HepG2 (cell line): ENCODE measurements around the gene CTDSP2. TPM values are rescaled to one million over a fixed set of nuclear protein-coding genes. Genes with fewer than 3 reads are reported as not detected.
A peak's percentile ranks its signal among the peaks of the same experiment; 100 is the strongest.

ENCODE experiments used
- CBX1 ChIP-seq: IDR thresholded peaks from one replicate; pipeline ENCODE4 v1.6.1; 2016; ENCODE audit warnings: antibody characterized with exemption, low read depth
- EZH2 ChIP-seq: conservative IDR thresholded peaks from 2 replicates; pipeline ENCODE4 v1.6.1; 2012; ENCODE audit warnings: mild to moderate bottlenecking, low read depth, low read length, moderate library complexity
- GABPA ChIP-seq, 2 experiments: IDR thresholded peaks; 2 replicates each; pipeline ENCODE4 v1.6.1; 2011 to 2016; ENCODE audit warnings: low read depth in 2 of 2, low read length in 1 of 2, missing biosample characterization in 1 of 2, missing genetic modification characterization in 1 of 2
- JUND ChIP-seq: sonication (generic); formaldehyde crosslinking; IDR thresholded peaks from 2 replicates; pipeline ENCODE4 v1.8.0; 2022; ENCODE audit warnings: mild to moderate bottlenecking, missing genetic modification reagents
- KLF12 ChIP-seq: sonication (generic); formaldehyde crosslinking; IDR thresholded peaks from 2 replicates; pipeline ENCODE4 v1.4.0; 2020; ENCODE audit warnings: missing genetic modification reagents, borderline replicate concordance
- MED8 ChIP-seq: sonication (generic); formaldehyde crosslinking; IDR thresholded peaks from 2 replicates; pipeline ENCODE4 v1.8.1; 2023; ENCODE audit warnings: mild to moderate bottlenecking, missing genetic modification reagents; ENCODE audit not compliant: insufficient replicate concordance
- NFIB ChIP-seq: sonication (generic); formaldehyde crosslinking; IDR thresholded peaks from 2 replicates; pipeline ENCODE4 v1.9.0; 2021; ENCODE audit warnings: missing genetic modification reagents, mild to moderate bottlenecking, borderline replicate concordance
- RORA ChIP-seq: sonication (generic); formaldehyde crosslinking; IDR thresholded peaks from 2 replicates; pipeline ENCODE4 v1.5.0; 2020; ENCODE audit warnings: mild to moderate bottlenecking, missing genetic modification reagents, moderate library complexity
- SAP130 ChIP-seq: IDR thresholded peaks from 2 replicates; pipeline ENCODE4 v1.6.1; 2016; ENCODE audit warnings: low read depth
- SMAD3 ChIP-seq: sonication (generic); formaldehyde crosslinking; IDR thresholded peaks from 2 replicates; pipeline ENCODE4 v1.4.0; 2020; ENCODE audit warnings: missing genetic modification reagents
- ZBTB7A ChIP-seq: sonication (generic); formaldehyde crosslinking; IDR thresholded peaks from 2 replicates; pipeline ENCODE4 v1.8.0; 2022; ENCODE audit warnings: mild to moderate bottlenecking, missing genetic modification reagents
- ZNF17 ChIP-seq: sonication (generic); formaldehyde crosslinking; IDR thresholded peaks from 2 replicates; pipeline ENCODE4 v1.5.0; 2020; ENCODE audit warnings: mild to moderate bottlenecking, missing genetic modification reagents
- ZNF20 ChIP-seq: sonication (generic); formaldehyde crosslinking; IDR thresholded peaks from 2 replicates; pipeline ENCODE4 v1.4.0; 2020; ENCODE audit warnings: mild to moderate bottlenecking, moderate library complexity, missing genetic modification reagents
- ZNF44 ChIP-seq: sonication (generic); formaldehyde crosslinking; IDR thresholded peaks from 2 replicates; pipeline ENCODE4 v1.5.1; 2020; ENCODE audit warnings: mild to moderate bottlenecking, missing genetic modification reagents
- ZNF547 ChIP-seq: sonication (generic); formaldehyde crosslinking; IDR thresholded peaks from 2 replicates; pipeline ENCODE4 v1.5.1; 2020; ENCODE audit warnings: mild to moderate bottlenecking, missing genetic modification reagents
- ZNF556 ChIP-seq: sonication (generic); formaldehyde crosslinking; IDR thresholded peaks from 2 replicates; pipeline ENCODE4 v1.4.0; 2020; ENCODE audit warnings: mild to moderate bottlenecking, missing genetic modification reagents, borderline replicate concordance
- ZNF614 ChIP-seq: IDR thresholded peaks from 2 replicates; pipeline ENCODE4 v1.6.1; 2018; ENCODE audit warnings: missing biosample characterization, missing genetic modification reagents, inconsistent platforms, borderline replicate concordance
- ZSCAN31 ChIP-seq: sonication (generic); formaldehyde crosslinking; IDR thresholded peaks from 2 replicates; pipeline ENCODE4 v1.5.0; 2020; ENCODE audit warnings: low read depth, mild to moderate bottlenecking, missing genetic modification reagents
- polyA plus RNA-seq, 8 experiments: library from polyadenylated mRNA; depleted of rRNA in 3 of 8; stranded (reverse) in 7 of 8; unstranded in 1 of 8; fragments of >200 nt; fragmentation: Illumina TruSeq in 4 of 8; extraction: Trizol in 4 of 8; gene quantifications; 2 replicates each; pipeline versions ENCODE4 v1.2.1 to v1.2.3, GENCODE V29; 2011 to 2016; ENCODE audit warnings: low read depth in 4 of 8, missing spikeins in 1 of 8, mixed read lengths in 1 of 8; ENCODE audit not compliant: insufficient read depth in 1 of 8
- total RNA-seq, 5 experiments: library from RNA; depleted of rRNA; stranded (reverse); fragments of >200 nt; fragmentation: Illumina TruSeq; extraction: Trizol; gene quantifications; 2 replicates each; pipeline ENCODE4 v1.2.3, GENCODE V29; 2016; ENCODE audit warnings: low read depth in 1 of 5
- TF ChIP-seq, protein P1 (sequence below): sonication (generic); formaldehyde crosslinking; conservative IDR thresholded peaks from 2 replicates; pipeline ENCODE4 v1.8.0; 2022; ENCODE audit warnings: mild to moderate bottlenecking, moderate library complexity, missing genetic modification reagents
- TF ChIP-seq, protein P2 (sequence below): fragments of 450-650 bp; IDR thresholded peaks from 2 replicates; pipeline ENCODE4 v1.6.1; 2017
- TF ChIP-seq, protein P3 (sequence below): sonication (generic); formaldehyde crosslinking; IDR thresholded peaks from 2 replicates; pipeline ENCODE4 v1.4.0; 2020; ENCODE audit warnings: mild to moderate bottlenecking, missing genetic modification reagents
- TF ChIP-seq, protein P4 (sequence below): IDR thresholded peaks from 2 replicates; pipeline ENCODE4 v1.6.1; 2012; ENCODE audit warnings: low read length, improper control_type of control experiment

The CTDSP2 gene
- total and polyA plus RNA-seq, 2 of the 13 experiments (the other 11 are each of a cell fraction or from before 2014, with no cell fraction given): 38.1 to 82.5 TPM

DNA sequence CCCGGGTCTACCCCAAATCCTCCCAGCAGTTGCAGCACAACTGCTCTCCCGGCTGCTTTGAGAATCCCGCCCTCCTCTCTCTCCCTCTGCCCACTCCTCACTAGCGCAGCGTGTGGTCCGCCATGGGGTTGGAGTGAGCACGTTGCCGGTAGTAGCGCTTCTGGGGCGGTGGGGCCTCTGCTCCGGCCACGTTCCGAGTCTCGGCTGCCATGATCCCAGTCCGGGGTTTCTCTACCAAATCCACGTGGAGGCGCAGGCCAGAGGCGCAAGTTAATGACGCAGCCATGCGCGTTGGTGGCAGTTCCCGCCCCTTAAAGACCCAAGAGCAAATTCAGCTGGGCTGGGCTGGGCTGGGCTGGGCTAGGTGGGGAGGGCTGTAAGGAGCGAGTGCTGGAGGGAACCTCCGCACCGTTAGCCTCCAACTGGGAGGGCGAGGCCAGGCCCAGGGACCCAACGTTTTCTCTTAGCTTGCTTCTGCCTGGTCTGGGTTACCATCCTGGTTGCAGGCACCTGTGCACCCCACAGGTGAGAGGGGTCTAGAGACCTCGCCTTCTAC is 74.6 kb downstream of the CTDSP2 start, which contains the start of gene METTL1 (continued):
- TF ChIP-seq, protein P1, sequence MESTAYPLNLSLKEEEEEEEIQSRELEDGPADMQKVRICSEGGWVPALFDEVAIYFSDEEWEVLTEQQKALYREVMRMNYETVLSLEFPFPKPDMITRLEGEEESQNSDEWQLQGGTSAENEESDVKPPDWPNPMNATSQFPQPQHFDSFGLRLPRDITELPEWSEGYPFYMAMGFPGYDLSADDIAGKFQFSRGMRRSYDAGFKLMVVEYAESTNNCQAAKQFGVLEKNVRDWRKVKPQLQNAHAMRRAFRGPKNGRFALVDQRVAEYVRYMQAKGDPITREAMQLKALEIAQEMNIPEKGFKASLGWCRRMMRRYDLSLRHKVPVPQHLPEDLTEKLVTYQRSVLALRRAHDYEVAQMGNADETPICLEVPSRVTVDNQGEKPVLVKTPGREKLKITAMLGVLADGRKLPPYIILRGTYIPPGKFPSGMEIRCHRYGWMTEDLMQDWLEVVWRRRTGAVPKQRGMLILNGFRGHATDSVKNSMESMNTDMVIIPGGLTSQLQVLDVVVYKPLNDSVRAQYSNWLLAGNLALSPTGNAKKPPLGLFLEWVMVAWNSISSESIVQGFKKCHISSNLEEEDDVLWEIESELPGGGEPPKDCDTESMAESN (CRISPR knock-in tag): peak; percentile 92
- TF ChIP-seq ZBTB7A (CRISPR knock-in tag): 0 out of 2 replicates have a peak, but pooled peaks have one; percentile 60
- TF ChIP-seq GABPA (IDR thresholded peaks at IDR 0.05; ENCODE audit: low read depth, low read length): no peak
- TF ChIP-seq GABPA (CRISPR knock-in tag; IDR thresholded peaks at IDR 0.05; ENCODE audit: low read depth): peak; percentile 67
- TF ChIP-seq ZSCAN31: peak; percentile 92; the same call in 1 of the 2 replicates
- peak; percentile 16 for TF ChIP-seq CBX1
- TF ChIP-seq ZNF614 (CRISPR knock-in tag): peak; percentile 62; the same call in 1 of the 2 replicates
- peak; percentile 100 for TF ChIP-seq SAP130 (CRISPR knock-in tag)
- no peak for TF ChIP-seq EZH2
- peak; percentile 84 for TF ChIP-seq JUND
- TF ChIP-seq, protein P2, sequence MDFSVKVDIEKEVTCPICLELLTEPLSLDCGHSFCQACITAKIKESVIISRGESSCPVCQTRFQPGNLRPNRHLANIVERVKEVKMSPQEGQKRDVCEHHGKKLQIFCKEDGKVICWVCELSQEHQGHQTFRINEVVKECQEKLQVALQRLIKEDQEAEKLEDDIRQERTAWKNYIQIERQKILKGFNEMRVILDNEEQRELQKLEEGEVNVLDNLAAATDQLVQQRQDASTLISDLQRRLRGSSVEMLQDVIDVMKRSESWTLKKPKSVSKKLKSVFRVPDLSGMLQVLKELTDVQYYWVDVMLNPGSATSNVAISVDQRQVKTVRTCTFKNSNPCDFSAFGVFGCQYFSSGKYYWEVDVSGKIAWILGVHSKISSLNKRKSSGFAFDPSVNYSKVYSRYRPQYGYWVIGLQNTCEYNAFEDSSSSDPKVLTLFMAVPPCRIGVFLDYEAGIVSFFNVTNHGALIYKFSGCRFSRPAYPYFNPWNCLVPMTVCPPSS: no peak
- TF ChIP-seq ZNF547 (CRISPR knock-in tag): peak; percentile 55
- TF ChIP-seq, protein P3, sequence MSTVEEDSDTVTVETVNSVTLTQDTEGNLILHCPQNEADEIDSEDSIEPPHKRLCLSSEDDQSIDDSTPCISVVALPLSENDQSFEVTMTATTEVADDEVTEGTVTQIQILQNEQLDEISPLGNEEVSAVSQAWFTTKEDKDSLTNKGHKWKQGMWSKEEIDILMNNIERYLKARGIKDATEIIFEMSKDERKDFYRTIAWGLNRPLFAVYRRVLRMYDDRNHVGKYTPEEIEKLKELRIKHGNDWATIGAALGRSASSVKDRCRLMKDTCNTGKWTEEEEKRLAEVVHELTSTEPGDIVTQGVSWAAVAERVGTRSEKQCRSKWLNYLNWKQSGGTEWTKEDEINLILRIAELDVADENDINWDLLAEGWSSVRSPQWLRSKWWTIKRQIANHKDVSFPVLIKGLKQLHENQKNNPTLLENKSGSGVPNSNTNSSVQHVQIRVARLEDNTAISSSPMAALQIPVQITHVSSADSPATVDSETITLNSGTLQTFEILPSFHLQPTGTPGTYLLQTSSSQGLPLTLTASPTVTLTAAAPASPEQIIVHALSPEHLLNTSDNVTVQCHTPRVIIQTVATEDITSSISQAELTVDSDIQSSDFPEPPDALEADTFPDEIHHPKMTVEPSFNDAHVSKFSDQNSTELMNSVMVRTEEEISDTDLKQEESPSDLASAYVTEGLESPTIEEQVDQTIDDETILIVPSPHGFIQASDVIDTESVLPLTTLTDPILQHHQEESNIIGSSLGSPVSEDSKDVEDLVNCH (CRISPR knock-in tag): no peak; the same call in 1 of the 2 replicates
- peak; percentile 91 for TF ChIP-seq ZNF556 (CRISPR knock-in tag)
- 0 out of 2 replicates have a peak, but pooled peaks have one; percentile 18 for TF ChIP-seq KLF12 (CRISPR knock-in tag)
- no peak for TF ChIP-seq ZNF20 (CRISPR knock-in tag)
- TF ChIP-seq, protein P4, sequence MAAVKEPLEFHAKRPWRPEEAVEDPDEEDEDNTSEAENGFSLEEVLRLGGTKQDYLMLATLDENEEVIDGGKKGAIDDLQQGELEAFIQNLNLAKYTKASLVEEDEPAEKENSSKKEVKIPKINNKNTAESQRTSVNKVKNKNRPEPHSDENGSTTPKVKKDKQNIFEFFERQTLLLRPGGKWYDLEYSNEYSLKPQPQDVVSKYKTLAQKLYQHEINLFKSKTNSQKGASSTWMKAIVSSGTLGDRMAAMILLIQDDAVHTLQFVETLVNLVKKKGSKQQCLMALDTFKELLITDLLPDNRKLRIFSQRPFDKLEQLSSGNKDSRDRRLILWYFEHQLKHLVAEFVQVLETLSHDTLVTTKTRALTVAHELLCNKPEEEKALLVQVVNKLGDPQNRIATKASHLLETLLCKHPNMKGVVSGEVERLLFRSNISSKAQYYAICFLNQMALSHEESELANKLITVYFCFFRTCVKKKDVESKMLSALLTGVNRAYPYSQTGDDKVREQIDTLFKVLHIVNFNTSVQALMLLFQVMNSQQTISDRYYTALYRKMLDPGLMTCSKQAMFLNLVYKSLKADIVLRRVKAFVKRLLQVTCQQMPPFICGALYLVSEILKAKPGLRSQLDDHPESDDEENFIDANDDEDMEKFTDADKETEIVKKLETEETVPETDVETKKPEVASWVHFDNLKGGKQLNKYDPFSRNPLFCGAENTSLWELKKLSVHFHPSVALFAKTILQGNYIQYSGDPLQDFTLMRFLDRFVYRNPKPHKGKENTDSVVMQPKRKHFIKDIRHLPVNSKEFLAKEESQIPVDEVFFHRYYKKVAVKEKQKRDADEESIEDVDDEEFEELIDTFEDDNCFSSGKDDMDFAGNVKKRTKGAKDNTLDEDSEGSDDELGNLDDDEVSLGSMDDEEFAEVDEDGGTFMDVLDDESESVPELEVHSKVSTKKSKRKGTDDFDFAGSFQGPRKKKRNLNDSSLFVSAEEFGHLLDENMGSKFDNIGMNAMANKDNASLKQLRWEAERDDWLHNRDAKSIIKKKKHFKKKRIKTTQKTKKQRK: no peak
- TF ChIP-seq ZNF44: 0 out of 2 replicates have a peak, but pooled peaks have one; percentile 62
- TF ChIP-seq MED8: no peak
- TF ChIP-seq NFIB (CRISPR knock-in tag): peak; percentile 74; the same call in 1 of the 2 replicates
- peak; percentile 93 for TF ChIP-seq SMAD3 (CRISPR knock-in tag)
- TF ChIP-seq ZNF17 (CRISPR knock-in tag): no peak
- TF ChIP-seq RORA (CRISPR knock-in tag): no peak
